Caki2 (cell line): ENCODE measurements around the gene TEP1. TPM values are rescaled to one million over a fixed set of nuclear protein-coding genes. Genes with fewer than 3 reads are reported as not detected.

Experiments used
- DNase-seq: peaks from one replicate; pipeline ENCODE4 v3.0.0-alpha.2; 2015; ENCODE audit warnings: low read depth
- in situ Hi-C: cut with HindIII; loops from 2 replicates; pipeline ENCODE4 v1.10.0; 2016; ENCODE audit warnings: low sequenced_read_pairs, low pct_unique_long_range_greater_than_20kb, mixed read lengths
- total RNA-seq: library from RNA; depleted of rRNA; stranded (reverse); fragments of >200 nt; shearing (Covaris generic); gene quantifications from 2 replicates; pipeline ENCODE4 v1.2.3, GENCODE V29; 2014; ENCODE audit warnings: low replicate concordance; rRNA removed

The TEP1 gene
- total RNA-seq, 1 experiment from 2014 or later: 3.7 TPM

- DNase-seq: peak; percentile 41
- in situ Hi-C loops: no loop called here
These were observed 86.1 kb downstream of the TEP1 start for GRCh38 chr14:20327005-20327869.

- in situ Hi-C loops: no loop called here
- no peak for DNase-seq
These were observed 95.6 kb downstream of the TEP1 start for GRCh38 chr14:20317720-20318119.

Other genes starting within 250 kb of the TEP1 start
- gene OR11G2, start 222.6 kb downstream of the TEP1 start, total RNA-seq: not detected in 2 replicates
- not detected in 2 replicates for gene OR11H6, start 189.8 kb downstream of the TEP1 start, total RNA-seq
- gene OR11H7, start 184.5 kb downstream of the TEP1 start, total RNA-seq: not detected in 2 replicates
- not detected in 2 replicates for gene OR11H4, start 174.2 kb downstream of the TEP1 start, total RNA-seq
- 17.6 and 20.4 TPM in 2 replicates for gene TTC5, start 107.5 kb downstream of the TEP1 start, total RNA-seq
- gene CCNB1IP1, start 80.2 kb downstream of the TEP1 start, total RNA-seq: 58.6 and 79.1 TPM in 2 replicates
- gene PARP2, start 69.9 kb downstream of the TEP1 start, total RNA-seq: 6.0 and 13.7 TPM in 2 replicates
- gene KLHL33, start 22.7 kb upstream of the TEP1 start, total RNA-seq: not detected in 2 replicates
- gene OSGEP, start 41.3 kb upstream of the TEP1 start, total RNA-seq: 53.3 and 53.9 TPM in 2 replicates
- 171 and 222 TPM in 2 replicates for gene APEX1, start 41.7 kb upstream of the TEP1 start, total RNA-seq
- gene PIP4P1, start 47.9 kb upstream of the TEP1 start, total RNA-seq: 36.1 and 46.9 TPM in 2 replicates
- 35.2 and 79.3 TPM in 2 replicates for gene PNP, start 55.9 kb upstream of the TEP1 start, total RNA-seq
- not detected in 2 replicates for gene RNASE10, start 92.0 kb upstream of the TEP1 start, total RNA-seq
- not detected in 2 replicates for gene RNASE9, start 147.5 kb upstream of the TEP1 start, total RNA-seq
- not detected in 2 replicates for gene RNASE11, start 174.5 kb upstream of the TEP1 start, total RNA-seq
- not detected in 2 replicates for gene RNASE12, start 177.9 kb upstream of the TEP1 start, total RNA-seq
- gene OR6S1, start 228.2 kb upstream of the TEP1 start, total RNA-seq: not detected in 2 replicates